HUES6 (cell line): ENCODE data around the gene VWC2L.

Experiments used
- H3K27ac ChIP-seq: 2 replicates; pipeline ENCODE4 v1.7.0; 2013; ENCODE audit warnings: low read depth, mild to moderate bottlenecking, low read length, inconsistent platforms
- H3K27me3 ChIP-seq: 2 replicates; pipeline ENCODE4 v1.6.1; 2013; ENCODE audit warnings: low read length; ENCODE audit not compliant: control insufficient read depth, insufficient read depth
- H3K36me3 ChIP-seq: 2 replicates; pipeline ENCODE4 v1.6.1; 2013; ENCODE audit warnings: low read length; ENCODE audit not compliant: control insufficient read depth, insufficient read depth
- H3K4me1 ChIP-seq: 2 replicates; pipeline ENCODE4 v1.6.1; 2013; ENCODE audit warnings: low read length; ENCODE audit not compliant: control insufficient read depth, insufficient read depth
- H3K4me3 ChIP-seq: 2 replicates; pipeline ENCODE4 v1.5.1; 2013; ENCODE audit warnings: low read depth, low read length
- H3K9ac ChIP-seq: one replicate; pipeline ENCODE4 v1.6.1; 2013; ENCODE audit warnings: mild to moderate bottlenecking, low read length
- H3K9me3 ChIP-seq: 2 replicates; pipeline ENCODE4 v1.6.1; 2013; ENCODE audit warnings: low read depth, low read length; ENCODE audit not compliant: control insufficient read depth, insufficient read depth

VWC2L gene

DNA sequence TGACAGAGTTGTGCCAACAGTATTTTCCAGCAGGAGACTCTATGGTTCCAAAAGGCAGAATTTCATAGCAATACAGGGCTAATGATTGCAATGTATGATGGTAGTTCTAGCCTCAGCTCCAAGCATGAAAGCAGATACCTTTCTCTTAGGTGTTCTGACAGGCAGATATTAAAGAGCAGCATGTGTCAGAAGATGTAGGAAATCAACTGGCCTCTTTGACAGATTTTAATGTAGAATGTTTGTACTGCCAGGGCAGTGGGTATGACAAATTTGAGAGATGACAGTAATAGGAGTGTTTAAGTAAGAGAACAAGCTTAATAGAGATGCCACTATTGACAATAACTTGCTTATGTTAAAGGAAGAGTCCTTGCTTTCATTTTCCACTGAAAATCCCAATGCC, 21.5 kb upstream of the VWC2L start:
- H3K9ac ChIP-seq, result no peak overlapping the region
- H3K27me3 ChIP-seq, result no peaks in the 10 kb centered on the region
- H3K4me3 ChIP-seq, result no peak overlapping the region
- no peaks in the 10 kb centered on the region for H3K36me3 ChIP-seq
- H3K4me1 ChIP-seq, result no peaks in the 10 kb centered on the region
- no peaks in the 10 kb centered on the region for H3K9me3 ChIP-seq
- no peak overlapping the region for H3K27ac ChIP-seq

GRCh38 chr2:214393796-214394195, 17.1 kb upstream of the VWC2L start:
- no peaks in the 10 kb centered on the region for H3K36me3 ChIP-seq
- no peaks in the 10 kb centered on the region for H3K4me1 ChIP-seq
- no peaks in the 10 kb centered on the region for H3K27me3 ChIP-seq
- no peak overlapping the region for H3K27ac ChIP-seq
- no peaks in the 10 kb centered on the region for H3K9me3 ChIP-seq
- H3K4me3 ChIP-seq, result no peak overlapping the region
- H3K9ac ChIP-seq, result no peak overlapping the region

DNA sequence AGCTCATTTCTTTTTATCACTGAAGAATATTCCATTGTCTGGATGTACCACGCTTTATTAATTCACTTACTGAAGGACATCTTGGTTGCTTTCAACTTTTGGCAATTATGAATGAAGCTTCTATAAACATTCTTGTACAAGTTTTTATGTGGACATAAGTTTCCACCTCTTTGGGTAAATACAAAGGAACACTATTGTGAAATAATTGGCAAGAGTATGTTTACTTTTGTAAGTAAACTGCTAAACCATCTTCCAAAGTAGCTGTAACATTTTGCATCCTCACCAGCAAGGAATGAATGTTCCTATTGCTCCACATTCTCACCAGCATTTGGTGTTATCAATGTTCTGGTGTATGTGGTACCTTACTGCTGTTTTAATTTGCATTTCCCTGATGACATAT, 15.8 kb upstream of the VWC2L start:
- H3K36me3 ChIP-seq, result no peaks in the 10 kb centered on the region
- no peak overlapping the region for H3K4me3 ChIP-seq
- H3K4me1 ChIP-seq, result no peaks in the 10 kb centered on the region
- H3K9ac ChIP-seq, result no peak overlapping the region
- H3K27ac ChIP-seq, result no peak overlapping the region
- H3K27me3 ChIP-seq, result no peaks in the 10 kb centered on the region
- H3K9me3 ChIP-seq, result no peaks in the 10 kb centered on the region

GRCh38 chr2:214401580-214401979, 9.3 kb upstream of the VWC2L start:
- H3K4me1 ChIP-seq, result no peaks in the 10 kb centered on the region
- H3K27ac ChIP-seq, result no peak overlapping the region
- H3K9ac ChIP-seq, result no peak overlapping the region
- H3K27me3 ChIP-seq, result no peaks in the 10 kb centered on the region
- no peaks in the 10 kb centered on the region for H3K9me3 ChIP-seq
- H3K36me3 ChIP-seq, result no peaks in the 10 kb centered on the region
- H3K4me3 ChIP-seq, result no peak overlapping the region

- no peaks in the 10 kb centered on the region for H3K9me3 ChIP-seq
- no peak overlapping the region for H3K27ac ChIP-seq
- peaks cover 8% of the 10 kb centered on the region for H3K27me3 ChIP-seq
- no peaks in the 10 kb centered on the region for H3K36me3 ChIP-seq
- no peaks in the 10 kb centered on the region for H3K4me1 ChIP-seq
- H3K9ac ChIP-seq, result no peak overlapping the region
- H3K4me3 ChIP-seq, result no peak overlapping the region
These were observed 602 bp upstream of the VWC2L start for GRCh38 chr2:214410128-214410775.

GRCh38 chr2:214412679-214413078, 1.8 kb downstream of the VWC2L start:
- Histone ChIP-seq H3K27ac (no peak overlapping the region), H3K36me3 (no peaks in the 10 kb centered on the region), H3K4me1 (no peaks in the 10 kb centered on the region), H3K4me3 (no peak overlapping the region), H3K9ac (no peak overlapping the region), H3K9me3 (no peaks in the 10 kb centered on the region), H3K27me3 (peaks cover 8% of the 10 kb centered on the region)

DNA sequence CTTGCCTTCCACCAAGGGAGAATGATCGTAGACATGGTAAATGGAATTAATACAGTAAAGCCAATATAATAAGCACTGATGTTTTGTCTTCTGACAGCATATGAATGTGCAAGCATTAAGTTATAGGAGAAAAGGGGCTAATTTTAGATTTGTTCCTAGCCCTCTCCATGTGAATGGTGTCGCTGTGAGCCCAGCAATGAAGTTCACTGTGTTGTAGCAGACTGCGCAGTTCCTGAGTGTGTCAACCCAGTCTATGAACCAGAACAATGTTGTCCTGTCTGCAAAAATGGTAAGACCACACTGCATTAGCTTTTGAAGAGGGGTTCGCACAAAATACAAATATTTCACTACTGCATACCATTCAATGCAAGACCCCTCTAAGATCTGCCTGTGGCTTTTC, 25.6 kb downstream of the VWC2L start:
- no peak overlapping the region for H3K27ac ChIP-seq
- no peak overlapping the region for H3K9ac ChIP-seq
- no peaks in the 10 kb centered on the region for H3K27me3 ChIP-seq
- no peaks in the 10 kb centered on the region for H3K36me3 ChIP-seq
- H3K4me1 ChIP-seq, result no peaks in the 10 kb centered on the region
- no peak overlapping the region for H3K4me3 ChIP-seq
- no peaks in the 10 kb centered on the region for H3K9me3 ChIP-seq

DNA sequence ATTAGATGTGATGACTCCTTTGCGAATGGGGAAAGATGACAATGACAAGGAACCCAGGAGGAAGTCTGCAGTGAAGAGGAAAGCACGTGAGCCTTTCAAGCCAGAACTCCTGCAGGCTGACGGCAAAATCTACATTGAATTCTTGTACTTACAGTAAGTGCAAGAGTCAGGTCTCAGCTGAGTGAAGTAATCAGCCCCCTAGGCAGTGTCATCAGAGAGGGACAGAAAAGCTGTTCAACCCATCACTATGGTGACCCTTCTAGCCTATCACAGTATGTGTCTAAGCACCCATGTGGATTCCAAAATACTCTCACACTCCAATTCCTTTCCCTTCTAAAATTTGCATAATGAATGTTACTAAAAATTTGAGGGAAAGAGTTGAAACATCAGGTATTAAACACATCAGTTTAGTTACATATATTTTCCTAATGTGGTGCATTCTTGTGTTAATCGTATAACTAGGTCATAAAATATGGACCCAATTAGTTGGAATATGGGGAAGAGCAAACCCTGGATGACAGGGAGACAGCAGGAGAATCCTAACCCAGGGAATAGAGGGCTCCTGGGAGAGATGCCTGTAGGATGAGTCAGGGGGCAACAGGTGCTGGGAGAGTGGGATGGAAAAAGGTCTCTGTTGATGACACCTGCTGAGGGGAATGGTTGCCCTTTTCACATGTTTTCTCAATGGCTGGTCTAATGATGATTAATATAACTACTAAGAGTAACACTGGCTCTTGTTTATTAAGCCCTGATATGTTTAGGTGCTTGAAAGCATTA, 39.5 kb downstream of the VWC2L start:
- Histone ChIP-seq H3K9me3 (no peaks in the 10 kb centered on the region), H3K4me1 (0 out of 2 replicates have a peak, but pooled peaks cover 3% of the 10 kb centered on the region), H3K27me3 (no peaks in the 10 kb centered on the region), H3K4me3 (no peak overlapping the region), H3K27ac (no peak overlapping the region), H3K9ac (no peak overlapping the region), H3K36me3 (no peaks in the 10 kb centered on the region)

DNA sequence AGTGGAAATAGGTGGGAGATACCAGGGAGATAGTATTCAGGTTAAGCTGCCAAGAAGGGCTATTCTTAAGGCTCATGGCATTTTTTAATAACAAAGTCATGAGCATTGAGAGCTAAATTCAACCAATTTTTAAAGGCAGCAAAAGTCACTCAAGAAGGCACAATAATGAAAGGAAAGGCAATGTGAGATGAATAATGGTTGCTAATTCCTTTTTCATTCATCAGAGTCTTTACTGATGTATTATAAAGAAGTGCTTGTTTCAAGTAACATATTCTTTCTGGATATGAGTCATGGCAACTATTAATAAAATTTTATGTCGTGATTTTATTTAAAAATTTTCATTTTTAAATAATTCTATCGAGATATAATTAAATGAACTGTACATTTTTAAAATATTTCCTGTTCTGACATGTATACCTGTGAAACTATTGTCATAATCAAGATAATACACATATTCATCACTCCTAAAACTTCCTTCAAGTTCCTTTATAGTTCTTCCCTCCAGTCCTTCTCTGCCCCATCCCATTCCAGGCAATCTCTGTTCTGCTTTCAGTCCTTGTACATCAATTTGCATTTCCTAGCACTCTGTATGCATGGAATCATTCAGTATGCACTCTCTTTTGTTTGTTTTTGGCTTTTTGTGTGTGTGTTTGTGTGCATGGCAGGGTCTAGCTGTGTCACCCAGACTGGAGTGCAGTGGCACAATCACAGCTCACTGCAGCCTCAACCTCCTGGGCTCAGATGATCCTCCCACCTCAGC, 40.8 kb downstream of the VWC2L start:
- Histone ChIP-seq H3K4me3 (no peak overlapping the region), H3K27ac (no peak overlapping the region), H3K9ac (no peak overlapping the region), H3K27me3 (no peaks in the 10 kb centered on the region), H3K9me3 (no peaks in the 10 kb centered on the region), H3K36me3 (no peaks in the 10 kb centered on the region), H3K4me1 (0 out of 2 replicates have a peak, but pooled peaks cover 3% of the 10 kb centered on the region)

GRCh38 chr2:214465363-214466146, 54.7 kb downstream of the VWC2L start:
- Histone ChIP-seq H3K4me3 (no peak overlapping the region), H3K9ac (no peak overlapping the region), H3K36me3 (no peaks in the 10 kb centered on the region), H3K4me1 (no peaks in the 10 kb centered on the region), H3K27me3 (no peaks in the 10 kb centered on the region), H3K27ac (no peak overlapping the region), H3K9me3 (no peaks in the 10 kb centered on the region)
